WTC11 (cell line): Measurements from ENCODE around the gene CDH20. TPM values are rescaled to one million over a fixed set of nuclear protein-coding genes. Genes with fewer than 3 reads are reported as not detected.
A peak's percentile ranks its signal among the peaks of the same experiment; 100 is the strongest.

Source experiments
- ATAC-seq: fragments of 200-7000 bp; cut with Tn5 transposase; 2 replicates; pipeline ENCODE4 v1.10.0; 2021; ENCODE audit warnings: mild to moderate bottlenecking, moderate library complexity
- CTCF ChIA-PET: fragments of 300-600 bp; sonication (Branson Sonifier 250); formaldehyde crosslinking; loops from one replicate; lab custom pipeline; 2021; ENCODE audit warnings: antibody characterized with exemption; lab: Charles Lee
- POLR2A ChIA-PET: fragments of 350-600 bp; sonication (Branson Sonifier 250); formaldehyde crosslinking; loops from one replicate; lab custom pipeline; 2021; ENCODE audit warnings: antibody characterized with exemption; lab: Charles Lee
- DNase-seq: peaks from one replicate; pipeline ENCODE4 v3.0.0; 2021; ENCODE audit warnings: low spot score
- H3K27ac Mint-ChIP-seq: 2 replicates; pipeline ENCODE4 v1.8.0; 2021; ENCODE audit warnings: mixed read lengths
- H3K27me3 Mint-ChIP-seq: 2 replicates; pipeline ENCODE4 v1.8.0; 2021; ENCODE audit warnings: low read depth, mild to moderate bottlenecking, moderate library complexity, mixed read lengths
- H3K36me3 Mint-ChIP-seq: 2 replicates; pipeline ENCODE4 v1.8.0; 2021; ENCODE audit warnings: mixed read lengths
- H3K4me1 Mint-ChIP-seq: 2 replicates; pipeline ENCODE4 v1.8.0; 2022; ENCODE audit warnings: mixed read lengths
- H3K4me3 Mint-ChIP-seq: 2 replicates; pipeline ENCODE4 v1.8.0; 2021; ENCODE audit warnings: mild to moderate bottlenecking, moderate library complexity, mixed read lengths
- H3K9me3 Mint-ChIP-seq: 2 replicates; pipeline ENCODE4 v1.8.0; 2021; ENCODE audit warnings: mixed read lengths
- CREB1 ChIP-seq: sonication (generic); formaldehyde crosslinking; IDR thresholded peaks from 2 replicates; pipeline ENCODE4 v1.8.0; 2023; ENCODE audit warnings: mild to moderate bottlenecking, missing genetic modification reagents
- CREM ChIP-seq: sonication (generic); formaldehyde crosslinking; IDR thresholded peaks from 2 replicates; pipeline ENCODE4 v1.8.1; 2022; ENCODE audit warnings: mild to moderate bottlenecking, missing genetic modification reagents, moderate library complexity
- CTCF ChIP-seq: fragments of 200-600 bp; IDR thresholded peaks from 2 replicates; pipeline ENCODE4 v1.8.0; 2022; ENCODE audit warnings: antibody characterized with exemption
- ERG ChIP-seq: fragments of 250-450 bp; sonication (Bioruptor Pico); IDR thresholded peaks from 2 replicates; pipeline ENCODE4 v1.8.0; 2021; ENCODE audit warnings: mild to moderate bottlenecking
- GABPB1 ChIP-seq: sonication (generic); formaldehyde crosslinking; IDR thresholded peaks from 2 replicates; pipeline ENCODE4 v1.8.1; 2023; ENCODE audit warnings: mild to moderate bottlenecking, missing genetic modification reagents
- MXD4 ChIP-seq: fragments of 250-450 bp; sonication (Bioruptor Pico); IDR thresholded peaks from 2 replicates; pipeline ENCODE4 v1.8.0; 2021; ENCODE audit warnings: mild to moderate bottlenecking, moderate library complexity, borderline replicate concordance
- NR1H2 ChIP-seq: sonication (generic); formaldehyde crosslinking; IDR thresholded peaks from 2 replicates; pipeline ENCODE4 v1.9.0; 2021; ENCODE audit warnings: mild to moderate bottlenecking, moderate library complexity, missing genetic modification reagents
- PRRX2 ChIP-seq: fragments of 250-450 bp; sonication (Bioruptor Pico); IDR thresholded peaks from 2 replicates; pipeline ENCODE4 v1.8.0; 2021; ENCODE audit warnings: mild to moderate bottlenecking
- RELA ChIP-seq: sonication (generic); formaldehyde crosslinking; IDR thresholded peaks from 2 replicates; pipeline ENCODE4 v1.8.1; 2022; ENCODE audit warnings: missing genetic modification reagents, mild to moderate bottlenecking, borderline replicate concordance
- ZNF232 ChIP-seq: sonication (generic); formaldehyde crosslinking; IDR thresholded peaks from 2 replicates; pipeline ENCODE4 v1.8.0; 2022; ENCODE audit warnings: mild to moderate bottlenecking, missing genetic modification reagents
- ZNF416 ChIP-seq: fragments of 250-450 bp; sonication (Bioruptor Pico); IDR thresholded peaks from 2 replicates; pipeline ENCODE4 v1.9.0; 2021; ENCODE audit warnings: mild to moderate bottlenecking, inconsistent platforms
- ZNF671 ChIP-seq: fragments of 250-450 bp; sonication (Bioruptor Pico); IDR thresholded peaks from 2 replicates; pipeline ENCODE4 v1.8.0; 2021; ENCODE audit warnings: mild to moderate bottlenecking
- ZSCAN18 ChIP-seq: fragments of 250-450 bp; sonication (Bioruptor Pico); IDR thresholded peaks from 2 replicates; pipeline ENCODE4 v2.1.2; 2022; ENCODE audit warnings: mild to moderate bottlenecking, moderate library complexity
- total RNA-seq: library from RNA; stranded (reverse); gene quantifications from 3 replicates; pipeline ENCODE4 v1.2.3, GENCODE V29; 2021
- TF ChIP-seq, protein P1 (sequence below): fragments of 250-450 bp; sonication (Bioruptor Pico); IDR thresholded peaks from 2 replicates; pipeline ENCODE4 v1.9.0; 2021; ENCODE audit warnings: mild to moderate bottlenecking
- TF ChIP-seq, protein P2 (sequence below): sonication (generic); formaldehyde crosslinking; IDR thresholded peaks from 2 replicates; pipeline ENCODE4 v1.8.1; 2022; ENCODE audit warnings: low read depth, missing genetic modification reagents, borderline replicate concordance

CDH20 gene
- total RNA-seq, 1 experiment from 2014 or later: 0.39 TPM

DNA sequence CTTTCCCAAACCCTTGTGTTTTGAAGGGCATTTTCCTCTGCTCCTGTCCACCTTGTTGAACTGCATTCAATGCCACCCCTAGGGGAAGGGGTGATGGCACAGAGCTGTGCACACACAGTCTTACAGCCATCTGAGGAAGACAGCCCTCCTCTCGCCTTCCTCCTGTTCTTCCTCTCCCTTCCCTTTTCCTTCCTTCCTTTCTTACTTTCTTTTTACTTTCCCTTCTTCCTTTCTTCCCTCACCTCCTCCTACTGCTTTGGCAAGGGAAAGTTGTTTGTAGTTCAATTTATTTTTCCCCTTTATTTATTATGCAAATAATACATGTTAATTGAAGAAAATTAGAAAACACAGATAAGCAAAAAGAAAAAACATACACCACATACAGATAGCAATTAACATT lies 99.4 kb downstream of the CDH20 start:
- Mint-ChIP-seq H3K27ac (no peak overlapping the region), H3K4me1 (peaks cover 9% of the 10 kb centered on the region), H3K36me3 (no peaks in the 10 kb centered on the region), H3K9me3 (peaks cover 8% of the 10 kb centered on the region), H3K27me3 (no peaks in the 10 kb centered on the region), H3K4me3 (no peak overlapping the region)
- DNase-seq (no peak), ATAC-seq (no peak)
- POLR2A ChIA-PET: no interaction called here
- CTCF ChIA-PET: no interaction called here
- TF ChIP-seq PRRX2 (CRISPR knock-in tag): no peak
- no peak for TF ChIP-seq NR1H2
- no peak for TF ChIP-seq GABPB1 (CRISPR knock-in tag)
- TF ChIP-seq ZSCAN18 (CRISPR knock-in tag): no peak
- TF ChIP-seq, protein P1, sequence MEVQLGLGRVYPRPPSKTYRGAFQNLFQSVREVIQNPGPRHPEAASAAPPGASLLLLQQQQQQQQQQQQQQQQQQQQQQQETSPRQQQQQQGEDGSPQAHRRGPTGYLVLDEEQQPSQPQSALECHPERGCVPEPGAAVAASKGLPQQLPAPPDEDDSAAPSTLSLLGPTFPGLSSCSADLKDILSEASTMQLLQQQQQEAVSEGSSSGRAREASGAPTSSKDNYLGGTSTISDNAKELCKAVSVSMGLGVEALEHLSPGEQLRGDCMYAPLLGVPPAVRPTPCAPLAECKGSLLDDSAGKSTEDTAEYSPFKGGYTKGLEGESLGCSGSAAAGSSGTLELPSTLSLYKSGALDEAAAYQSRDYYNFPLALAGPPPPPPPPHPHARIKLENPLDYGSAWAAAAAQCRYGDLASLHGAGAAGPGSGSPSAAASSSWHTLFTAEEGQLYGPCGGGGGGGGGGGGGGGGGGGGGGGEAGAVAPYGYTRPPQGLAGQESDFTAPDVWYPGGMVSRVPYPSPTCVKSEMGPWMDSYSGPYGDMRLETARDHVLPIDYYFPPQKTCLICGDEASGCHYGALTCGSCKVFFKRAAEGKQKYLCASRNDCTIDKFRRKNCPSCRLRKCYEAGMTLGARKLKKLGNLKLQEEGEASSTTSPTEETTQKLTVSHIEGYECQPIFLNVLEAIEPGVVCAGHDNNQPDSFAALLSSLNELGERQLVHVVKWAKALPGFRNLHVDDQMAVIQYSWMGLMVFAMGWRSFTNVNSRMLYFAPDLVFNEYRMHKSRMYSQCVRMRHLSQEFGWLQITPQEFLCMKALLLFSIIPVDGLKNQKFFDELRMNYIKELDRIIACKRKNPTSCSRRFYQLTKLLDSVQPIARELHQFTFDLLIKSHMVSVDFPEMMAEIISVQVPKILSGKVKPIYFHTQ (CRISPR knock-in tag): no peak
- TF ChIP-seq MXD4: no peak
- no peak for TF ChIP-seq RELA
- TF ChIP-seq ZNF416 (CRISPR knock-in tag): no peak
- no peak for TF ChIP-seq CTCF
- TF ChIP-seq, protein P2, sequence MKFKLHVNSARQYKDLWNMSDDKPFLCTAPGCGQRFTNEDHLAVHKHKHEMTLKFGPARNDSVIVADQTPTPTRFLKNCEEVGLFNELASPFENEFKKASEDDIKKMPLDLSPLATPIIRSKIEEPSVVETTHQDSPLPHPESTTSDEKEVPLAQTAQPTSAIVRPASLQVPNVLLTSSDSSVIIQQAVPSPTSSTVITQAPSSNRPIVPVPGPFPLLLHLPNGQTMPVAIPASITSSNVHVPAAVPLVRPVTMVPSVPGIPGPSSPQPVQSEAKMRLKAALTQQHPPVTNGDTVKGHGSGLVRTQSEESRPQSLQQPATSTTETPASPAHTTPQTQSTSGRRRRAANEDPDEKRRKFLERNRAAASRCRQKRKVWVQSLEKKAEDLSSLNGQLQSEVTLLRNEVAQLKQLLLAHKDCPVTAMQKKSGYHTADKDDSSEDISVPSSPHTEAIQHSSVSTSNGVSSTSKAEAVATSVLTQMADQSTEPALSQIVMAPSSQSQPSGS (CRISPR knock-in tag): no peak
- TF ChIP-seq CREM: no peak
- TF ChIP-seq ERG: no peak
- no peak for TF ChIP-seq CREB1
- no peak for TF ChIP-seq ZNF671 (CRISPR knock-in tag)

GRCh38 chr18:61435064-61435652 lies 101.9 kb downstream of the CDH20 start:
- Mint-ChIP-seq H3K4me1 (no peaks in the 10 kb centered on the region), H3K4me3 (no peak overlapping the region), H3K36me3 (no peaks in the 10 kb centered on the region), H3K27me3 (no peaks in the 10 kb centered on the region)
- DNase-seq: no peak
- POLR2A ChIA-PET: no interaction called here
- TF ChIP-seq ZNF232 (no peak), CTCF (peak; percentile 60)
- TF ChIP-seq, all 79 proteins: peak for 1
- Mint-ChIP-seq H3K9me3 (peaks cover 8% of the 10 kb centered on the region), H3K27ac (no peak overlapping the region)
- CTCF ChIA-PET: no interaction called here
- ATAC-seq: peak; percentile 100
